WERI-Rb-1 (cell line): ENCODE measurements around the gene SCUBE1.

Experiments used
- DNase-seq: peaks from one replicate; pipeline ENCODE4 v3.0.0-alpha.2; 2020
- H3K27ac ChIP-seq: fragments of 250-450 bp; sonication (Bioruptor Pico); 2 replicates; pipeline ENCODE4 v1.5.1; 2020; ENCODE audit warnings: mild to moderate bottlenecking, moderate library complexity
- H3K27me3 ChIP-seq: fragments of 250-450 bp; sonication (Bioruptor Pico); 2 replicates; pipeline ENCODE4 v1.5.1; 2021; ENCODE audit warnings: mild to moderate bottlenecking, low read depth, moderate library complexity; ENCODE audit not compliant: insufficient read depth, severe bottlenecking
- H3K36me3 ChIP-seq: fragments of 250-450 bp; sonication (Bioruptor Pico); 2 replicates; pipeline ENCODE4 v1.5.1; 2020; ENCODE audit warnings: mild to moderate bottlenecking, moderate library complexity
- H3K4me3 ChIP-seq: 2 replicates; pipeline ENCODE4 v1.5.1; 2011; ENCODE audit warnings: low read depth, mild to moderate bottlenecking, control low read depth, low read length
- H3K9me3 ChIP-seq: fragments of 250-450 bp; sonication (Bioruptor Pico); 2 replicates; pipeline ENCODE4 v1.5.1; 2021; ENCODE audit warnings: mild to moderate bottlenecking, moderate library complexity; ENCODE audit not compliant: severe bottlenecking
- CTCF ChIP-seq: IDR thresholded peaks from 2 replicates; pipeline ENCODE4 v1.5.1; 2011; ENCODE audit warnings: low read depth, mild to moderate bottlenecking, control low read depth, inconsistent platforms, low read length

SCUBE1 gene

GRCh38 chr22:43226377-43227238 lies 116.6 kb downstream of the SCUBE1 start:
- H3K9me3 ChIP-seq: peaks cover 4% of the 10 kb centered on the region
- H3K27me3 ChIP-seq: no peaks in the 10 kb centered on the region
- peak; percentile 37; the same call in 1 of the 2 replicates for TF ChIP-seq CTCF
- H3K27ac ChIP-seq: no peak overlapping the region
- DNase-seq: peak; percentile 73
- H3K36me3 ChIP-seq: no peaks in the 10 kb centered on the region
- no peak overlapping the region for H3K4me3 ChIP-seq

GRCh38 chr22:43225609-43226008 lies 117.6 kb downstream of the SCUBE1 start:
- no peak for DNase-seq
- H3K36me3 ChIP-seq: no peaks in the 10 kb centered on the region
- TF ChIP-seq CTCF: no peak
- no peak overlapping the region for H3K4me3 ChIP-seq
- H3K9me3 ChIP-seq: peaks cover 4% of the 10 kb centered on the region
- no peaks in the 10 kb centered on the region for H3K27me3 ChIP-seq
- H3K27ac ChIP-seq: no peak overlapping the region

GRCh38 chr22:43222987-43223386 lies 120.2 kb downstream of the SCUBE1 start:
- Histone ChIP-seq H3K9me3 (peaks cover 4% of the 10 kb centered on the region), H3K4me3 (no peak overlapping the region), H3K36me3 (no peaks in the 10 kb centered on the region), H3K27ac (no peak overlapping the region), H3K27me3 (no peaks in the 10 kb centered on the region)
- no peak for TF ChIP-seq CTCF
- DNase-seq: no peak

- Histone ChIP-seq H3K27ac (no peak overlapping the region), H3K27me3 (no peaks in the 10 kb centered on the region), H3K4me3 (no peak overlapping the region), H3K9me3 (peaks cover 4% of the 10 kb centered on the region), H3K36me3 (no peaks in the 10 kb centered on the region)
- TF ChIP-seq CTCF: no peak
- no peak for DNase-seq
These were observed 120.9 kb downstream of the SCUBE1 start for GRCh38 chr22:43222262-43222661.

GRCh38 chr22:43220625-43221380 lies 122.4 kb downstream of the SCUBE1 start:
- H3K27me3 ChIP-seq: no peaks in the 10 kb centered on the region
- no peak for DNase-seq
- no peak overlapping the region for H3K27ac ChIP-seq
- no peaks in the 10 kb centered on the region for H3K36me3 ChIP-seq
- H3K9me3 ChIP-seq: peaks cover 4% of the 10 kb centered on the region
- TF ChIP-seq CTCF: no peak
- no peak overlapping the region for H3K4me3 ChIP-seq
